Activated T-cell treated with anti-CD3 and anti-CD28 coated beads, Interleukin-2, amount 50 U/mL, for 1 hour (primary cell): Measurements from ENCODE around the gene ZFPM1.
"Not testable (repeated sequence)": the region's sequence is repeated elsewhere in the genome, so short reads cannot be mapped to it uniquely, and the experiment has no call there.

Experiments
- DNase-seq: peaks from one replicate; pipeline ENCODE4 v3.0.0-alpha.2; 2020

Gene ZFPM1

GRCh38 chr16:88468275-88469129 lies 15.4 kb downstream of the ZFPM1 start:
- no peak for DNase-seq

- DNase-seq: peak; percentile 69
Measured at GRCh38 chr16:88469615-88470395, 16.7 kb downstream of the ZFPM1 start.

- DNase-seq: not testable (repeated sequence)
Measured at GRCh38 chr16:88470396-88470680, 17.3 kb downstream of the ZFPM1 start.

- DNase-seq: peak; percentile 56
Measured at GRCh38 chr16:88470696-88471095, 17.6 kb downstream of the ZFPM1 start.

GRCh38 chr16:88471115-88471514 lies 18.0 kb downstream of the ZFPM1 start:
- DNase-seq: no peak

- DNase-seq: no peak
Measured at GRCh38 chr16:88471575-88471974, 18.5 kb downstream of the ZFPM1 start.

- no peak for DNase-seq
Measured at GRCh38 chr16:88472069-88472468, 19.0 kb downstream of the ZFPM1 start.

- DNase-seq: no peak
Measured at GRCh38 chr16:88472637-88473205, 19.6 kb downstream of the ZFPM1 start.

- DNase-seq: no peak
Measured at GRCh38 chr16:88473666-88474534, 20.8 kb downstream of the ZFPM1 start.

- no peak for DNase-seq
Measured at GRCh38 chr16:88475037-88475436, 22.0 kb downstream of the ZFPM1 start.

GRCh38 chr16:88476203-88476602 lies 23.1 kb downstream of the ZFPM1 start:
- DNase-seq: no peak

- DNase-seq: no peak
Measured at GRCh38 chr16:88476817-88477397, 23.8 kb downstream of the ZFPM1 start.

- DNase-seq: peak; percentile 53
Measured at GRCh38 chr16:88477631-88478519, 24.8 kb downstream of the ZFPM1 start.

GRCh38 chr16:88478889-88479792 lies 26.1 kb downstream of the ZFPM1 start:
- no peak for DNase-seq

GRCh38 chr16:88479793-88480760 lies 27.0 kb downstream of the ZFPM1 start:
- DNase-seq: no peak

GRCh38 chr16:88480829-88481228 lies 27.7 kb downstream of the ZFPM1 start:
- DNase-seq: no peak

GRCh38 chr16:88481851-88482250 lies 28.8 kb downstream of the ZFPM1 start:
- no peak for DNase-seq

- no peak for DNase-seq
Measured at GRCh38 chr16:88482630-88483391, 29.7 kb downstream of the ZFPM1 start.

- no peak for DNase-seq
Measured at GRCh38 chr16:88483392-88483641, 30.2 kb downstream of the ZFPM1 start.
